ENCODE measurements around the gene AFF3. TPM values are rescaled to one million over a fixed set of nuclear protein-coding genes. Genes with fewer than 3 reads are reported as not detected.
"Not testable (repeated sequence)": the region's sequence is repeated elsewhere in the genome, so short reads cannot be mapped to it uniquely, and the experiment has no call there.

Gene AFF3
- total RNA-seq, 1 experiment from 2014 or later = 0.05 TPM

DNA sequence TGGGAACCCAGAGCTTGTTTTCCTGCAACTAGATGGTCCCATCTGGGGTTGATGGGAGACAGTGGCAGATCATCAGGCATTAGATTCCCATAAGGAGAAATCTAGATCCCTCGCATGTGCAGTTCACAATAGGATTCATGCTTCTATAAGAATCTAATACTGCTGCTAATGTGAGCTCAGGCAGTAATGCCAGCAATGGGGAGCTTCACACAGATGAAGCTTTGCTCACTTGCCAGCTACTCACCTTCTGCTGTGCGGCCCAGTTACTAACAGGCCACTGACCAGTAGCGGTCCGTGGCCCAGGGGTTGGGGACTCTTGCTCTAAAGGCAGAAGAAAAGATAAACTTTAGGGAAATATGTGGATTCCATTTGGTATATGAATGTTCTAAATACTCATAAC is 192.9 kb downstream of the AFF3 start:
- DNase-seq = no peak
- no peak overlapping the region for H3K4me3 ChIP-seq (ENCODE audit: low read depth, low read length)

DNA sequence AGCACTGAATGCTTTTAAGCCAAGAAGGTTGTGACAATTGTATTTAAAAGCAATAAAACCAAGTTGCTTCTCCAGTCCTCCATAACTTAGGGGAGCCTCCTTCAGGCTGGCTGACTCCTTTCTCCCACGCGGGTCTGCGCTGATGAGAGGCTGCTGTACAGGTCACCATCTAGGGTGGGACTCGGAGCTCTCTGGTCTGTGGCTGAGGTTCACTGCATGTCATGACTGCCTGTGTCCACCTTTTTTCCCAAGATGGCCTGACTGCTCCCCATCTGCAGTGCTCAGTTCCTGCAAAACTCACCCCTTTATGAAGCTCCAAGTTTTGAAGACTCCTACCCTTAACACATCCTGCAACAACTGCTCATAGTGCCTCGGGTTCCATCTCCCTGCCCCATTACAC is 194.4 kb downstream of the AFF3 start:
- ChIA-PET POLR2A (no interaction called here), CTCF (no interaction called here)
- H3K36me3 Mint-ChIP-seq (ENCODE audit: insufficient read depth, unreplicated experiment) = no peaks in the 10 kb centered on the region
- no peaks in the 10 kb centered on the region for H3K27me3 ChIP-seq (replicated peaks; ENCODE audit: control insufficient read depth, insufficient read depth, low read length)
- no TSS peak for BruUV-seq (replicated peaks)
- intact Hi-C loops (cut with micrococcal nuclease; ENCODE audit: unreplicated experiment) = no loop called here
- H3K36me3 ChIP-seq (ENCODE audit: control insufficient read depth, insufficient read depth, low read length) = no peaks in the 10 kb centered on the region
- TF ChIP-seq, protein P1, sequence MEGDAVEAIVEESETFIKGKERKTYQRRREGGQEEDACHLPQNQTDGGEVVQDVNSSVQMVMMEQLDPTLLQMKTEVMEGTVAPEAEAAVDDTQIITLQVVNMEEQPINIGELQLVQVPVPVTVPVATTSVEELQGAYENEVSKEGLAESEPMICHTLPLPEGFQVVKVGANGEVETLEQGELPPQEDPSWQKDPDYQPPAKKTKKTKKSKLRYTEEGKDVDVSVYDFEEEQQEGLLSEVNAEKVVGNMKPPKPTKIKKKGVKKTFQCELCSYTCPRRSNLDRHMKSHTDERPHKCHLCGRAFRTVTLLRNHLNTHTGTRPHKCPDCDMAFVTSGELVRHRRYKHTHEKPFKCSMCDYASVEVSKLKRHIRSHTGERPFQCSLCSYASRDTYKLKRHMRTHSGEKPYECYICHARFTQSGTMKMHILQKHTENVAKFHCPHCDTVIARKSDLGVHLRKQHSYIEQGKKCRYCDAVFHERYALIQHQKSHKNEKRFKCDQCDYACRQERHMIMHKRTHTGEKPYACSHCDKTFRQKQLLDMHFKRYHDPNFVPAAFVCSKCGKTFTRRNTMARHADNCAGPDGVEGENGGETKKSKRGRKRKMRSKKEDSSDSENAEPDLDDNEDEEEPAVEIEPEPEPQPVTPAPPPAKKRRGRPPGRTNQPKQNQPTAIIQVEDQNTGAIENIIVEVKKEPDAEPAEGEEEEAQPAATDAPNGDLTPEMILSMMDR (IDR thresholded peaks at IDR 0.05; ENCODE audit: insufficient read depth in 1 of 2, low read depth in 1 of 2, low read length in 1 of 2, severe bottlenecking in 1 of 2, unreplicated experiment in 1 of 2) = no peak
- no peak for DNase-seq
- H3K4me3 Mint-ChIP-seq (ENCODE audit: unreplicated experiment) = no peak overlapping the region
- H3K9me3 Mint-ChIP-seq (ENCODE audit: unreplicated experiment) = no peaks in the 10 kb centered on the region
- no peaks in the 10 kb centered on the region for H3K9me3 ChIP-seq
- H3K4me1 Mint-ChIP-seq (ENCODE audit: low read depth, unreplicated experiment) = no peaks in the 10 kb centered on the region
- no peak overlapping the region for H3K27ac Mint-ChIP-seq (ENCODE audit: unreplicated experiment)
- no peaks in the 10 kb centered on the region for H3K4me1 ChIP-seq
- H3K4me3 ChIP-seq (ENCODE audit: low read depth, low read length) = no peak overlapping the region
- H3K27me3 Mint-ChIP-seq (ENCODE audit: insufficient read depth, unreplicated experiment) = peaks cover 12% of the 10 kb centered on the region

More for the DNA sequence above, 192.9 kb downstream of the AFF3 start:
- no peaks in the 10 kb centered on the region for H3K36me3 Mint-ChIP-seq (ENCODE audit: insufficient read depth, unreplicated experiment)
- Histone ChIP-seq H3K27me3 (replicated peaks; ENCODE audit: control insufficient read depth, insufficient read depth, low read length) (no peaks in the 10 kb centered on the region), H3K36me3 (ENCODE audit: control insufficient read depth, insufficient read depth, low read length) (no peaks in the 10 kb centered on the region), H3K4me1 (no peaks in the 10 kb centered on the region), H3K9me3 (no peaks in the 10 kb centered on the region)
- H3K27ac Mint-ChIP-seq (ENCODE audit: unreplicated experiment) = no peak overlapping the region
- POLR2A ChIA-PET = no interaction called here
- intact Hi-C loops (cut with micrococcal nuclease; ENCODE audit: unreplicated experiment) = no loop called here
- no peaks in the 10 kb centered on the region for H3K4me1 Mint-ChIP-seq (ENCODE audit: low read depth, unreplicated experiment)
- CTCF ChIA-PET = no interaction called here
- H3K9me3 Mint-ChIP-seq (ENCODE audit: unreplicated experiment) = no peaks in the 10 kb centered on the region
- no TSS peak for BruUV-seq (replicated peaks)
- H3K4me3 Mint-ChIP-seq (ENCODE audit: unreplicated experiment) = no peak overlapping the region
- peaks cover 5% of the 10 kb centered on the region for H3K27me3 Mint-ChIP-seq (ENCODE audit: insufficient read depth, unreplicated experiment)
- TF ChIP-seq, protein P1 (IDR thresholded peaks at IDR 0.05; ENCODE audit: insufficient read depth in 1 of 2, low read depth in 1 of 2, low read length in 1 of 2, severe bottlenecking in 1 of 2, unreplicated experiment in 1 of 2) = no peak

DNA sequence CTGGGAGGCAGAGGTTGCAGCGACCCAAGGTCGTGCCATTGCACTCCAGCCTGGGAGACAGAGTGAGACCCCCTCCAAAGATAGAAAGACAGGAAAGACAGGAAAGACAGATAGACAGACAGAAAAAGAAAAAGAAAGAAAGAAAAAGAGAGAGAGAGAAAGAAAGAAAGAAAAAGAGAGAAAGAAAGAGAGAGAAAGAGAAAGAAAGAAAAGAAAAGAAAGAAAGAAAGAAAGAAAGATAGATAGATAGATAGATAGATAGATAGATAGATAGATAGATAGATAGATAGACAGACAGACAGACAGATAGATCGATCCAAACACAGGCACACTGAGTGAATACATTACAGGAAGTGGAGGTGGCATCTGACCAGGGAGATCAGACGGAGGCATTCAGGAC is 195.0 kb downstream of the AFF3 start:
- H3K4me3 ChIP-seq (ENCODE audit: low read depth, low read length); H3K4me1 Mint-ChIP-seq (ENCODE audit: low read depth, unreplicated experiment); CTCF ChIA-PET; H3K9me3 Mint-ChIP-seq (ENCODE audit: unreplicated experiment); H3K36me3 Mint-ChIP-seq (ENCODE audit: insufficient read depth, unreplicated experiment); BruUV-seq (replicated peaks); POLR2A ChIA-PET; intact Hi-C loops (cut with micrococcal nuclease; ENCODE audit: unreplicated experiment); H3K4me1 ChIP-seq; DNase-seq; H3K9me3 ChIP-seq; H3K4me3 Mint-ChIP-seq (ENCODE audit: unreplicated experiment); H3K27ac Mint-ChIP-seq (ENCODE audit: unreplicated experiment); H3K36me3 ChIP-seq (ENCODE audit: control insufficient read depth, insufficient read depth, low read length); H3K27me3 ChIP-seq (replicated peaks; ENCODE audit: control insufficient read depth, insufficient read depth, low read length): not testable (repeated sequence)
- peaks cover 12% of the 10 kb centered on the region for H3K27me3 Mint-ChIP-seq (ENCODE audit: insufficient read depth, unreplicated experiment)

DNA sequence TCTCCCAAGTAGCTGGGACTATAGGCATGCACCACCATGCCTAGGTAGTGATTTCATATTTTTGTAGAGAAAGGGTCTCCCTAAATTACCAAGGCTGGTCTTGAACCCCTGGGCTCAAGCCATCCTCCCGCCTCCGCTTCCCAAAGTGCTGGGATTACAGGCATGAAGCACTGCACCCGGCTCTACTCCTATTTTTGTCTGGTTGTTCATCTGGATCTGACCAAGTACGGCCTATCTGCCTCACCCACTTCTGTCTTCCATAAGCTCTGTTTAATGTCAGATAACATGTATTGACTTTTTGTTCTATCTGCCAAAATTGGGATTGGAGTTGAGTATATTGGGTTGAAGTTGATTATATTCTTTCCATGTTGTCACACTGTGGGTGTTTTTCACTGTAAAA is 198.4 kb downstream of the AFF3 start:
- no peak overlapping the region for H3K4me3 ChIP-seq (ENCODE audit: low read depth, low read length)
- Mint-ChIP-seq H3K27ac (ENCODE audit: unreplicated experiment) (no peak overlapping the region), H3K4me1 (ENCODE audit: low read depth, unreplicated experiment) (no peaks in the 10 kb centered on the region), H3K9me3 (ENCODE audit: unreplicated experiment) (no peaks in the 10 kb centered on the region), H3K36me3 (ENCODE audit: insufficient read depth, unreplicated experiment) (no peaks in the 10 kb centered on the region), H3K4me3 (ENCODE audit: unreplicated experiment) (no peak overlapping the region), H3K27me3 (ENCODE audit: insufficient read depth, unreplicated experiment) (peaks cover 12% of the 10 kb centered on the region)
- H3K9me3 ChIP-seq = no peaks in the 10 kb centered on the region
- ChIA-PET CTCF (no interaction called here), POLR2A (no interaction called here)
- no peaks in the 10 kb centered on the region for H3K4me1 ChIP-seq
- intact Hi-C loops (cut with micrococcal nuclease; ENCODE audit: unreplicated experiment) = no loop called here
- TF ChIP-seq, protein P1 (IDR thresholded peaks at IDR 0.05; ENCODE audit: insufficient read depth in 1 of 2, low read depth in 1 of 2, low read length in 1 of 2, severe bottlenecking in 1 of 2, unreplicated experiment in 1 of 2) = no peak
- H3K36me3 ChIP-seq (ENCODE audit: control insufficient read depth, insufficient read depth, low read length) = no peaks in the 10 kb centered on the region
- no peak for DNase-seq
- H3K27me3 ChIP-seq (replicated peaks; ENCODE audit: control insufficient read depth, insufficient read depth, low read length) = no peaks in the 10 kb centered on the region
- no TSS peak for BruUV-seq (replicated peaks)
